Measurements from ENCODE around the gene PIP4K2A.
"Not testable (repeated sequence)": the region's sequence is repeated elsewhere in the genome, so short reads cannot be mapped to it uniquely, and the experiment has no call there.

PIP4K2A gene

DNA sequence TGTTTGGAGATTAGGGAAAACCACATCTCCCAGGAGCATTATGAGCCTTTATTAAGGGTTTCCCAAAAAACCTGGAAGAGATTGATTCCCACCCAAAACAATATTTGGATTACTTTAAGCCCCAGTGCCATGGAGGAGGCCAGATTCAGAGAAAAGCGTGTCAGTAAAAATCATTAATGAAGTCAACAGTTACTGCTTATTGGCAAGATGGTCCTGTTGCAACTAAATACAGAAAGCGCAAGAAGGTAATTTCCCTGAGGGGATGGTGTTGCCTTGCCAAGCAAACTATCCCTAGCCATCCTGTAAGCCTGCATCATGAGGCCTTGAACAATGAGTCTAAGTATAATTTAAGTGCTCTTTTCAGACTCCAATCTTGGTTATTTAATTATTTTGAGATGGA, 212.5 kb downstream of the PIP4K2A start:
- Histone ChIP-seq H3K79me2 (ENCODE audit: insufficient read depth, low read length) (no peaks in the 10 kb centered on the region), H3K9me3 (ENCODE audit: insufficient read depth, low read depth, low read length) (no peaks in the 10 kb centered on the region), H3K36me3 (ENCODE audit: insufficient read depth, low read length) (no peaks in the 10 kb centered on the region), H3K9ac (ENCODE audit: low read depth, low read length, poor library complexity, severe bottlenecking) (no peak overlapping the region), H4K20me1 (ENCODE audit: insufficient read depth, low read length, poor library complexity, severe bottlenecking) (no peaks in the 10 kb centered on the region), H3K9me2 (replicated peaks; ENCODE audit: low read depth, low read length) (no peaks in the 10 kb centered on the region), H2AFZ (ENCODE audit: low read length) (no peak overlapping the region), H3K4me2 (ENCODE audit: low read depth, low read length, poor library complexity, severe bottlenecking) (peak overlapping the region; percentile 5), H3K4me3 (ENCODE audit: low read length, poor library complexity, severe bottlenecking) (no peak overlapping the region), H3K27me3 (ENCODE audit: insufficient read depth, low read length, poor library complexity, severe bottlenecking) (no peaks in the 10 kb centered on the region), H3K4me1 (ENCODE audit: insufficient read depth, low read length, poor library complexity, severe bottlenecking) (peaks cover 30% of the 10 kb centered on the region), H3F3A (ENCODE audit: low read depth) (peaks cover 2% of the 10 kb centered on the region; the same call in 1 of the 2 replicates)
- TF ChIP-seq, protein P1, sequence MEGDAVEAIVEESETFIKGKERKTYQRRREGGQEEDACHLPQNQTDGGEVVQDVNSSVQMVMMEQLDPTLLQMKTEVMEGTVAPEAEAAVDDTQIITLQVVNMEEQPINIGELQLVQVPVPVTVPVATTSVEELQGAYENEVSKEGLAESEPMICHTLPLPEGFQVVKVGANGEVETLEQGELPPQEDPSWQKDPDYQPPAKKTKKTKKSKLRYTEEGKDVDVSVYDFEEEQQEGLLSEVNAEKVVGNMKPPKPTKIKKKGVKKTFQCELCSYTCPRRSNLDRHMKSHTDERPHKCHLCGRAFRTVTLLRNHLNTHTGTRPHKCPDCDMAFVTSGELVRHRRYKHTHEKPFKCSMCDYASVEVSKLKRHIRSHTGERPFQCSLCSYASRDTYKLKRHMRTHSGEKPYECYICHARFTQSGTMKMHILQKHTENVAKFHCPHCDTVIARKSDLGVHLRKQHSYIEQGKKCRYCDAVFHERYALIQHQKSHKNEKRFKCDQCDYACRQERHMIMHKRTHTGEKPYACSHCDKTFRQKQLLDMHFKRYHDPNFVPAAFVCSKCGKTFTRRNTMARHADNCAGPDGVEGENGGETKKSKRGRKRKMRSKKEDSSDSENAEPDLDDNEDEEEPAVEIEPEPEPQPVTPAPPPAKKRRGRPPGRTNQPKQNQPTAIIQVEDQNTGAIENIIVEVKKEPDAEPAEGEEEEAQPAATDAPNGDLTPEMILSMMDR (conservative IDR thresholded peaks at IDR 0.05; ENCODE audit: low read length) = no peak
- TF ChIP-seq EZH2phosphoT487 (IDR thresholded peaks at IDR 0.05; ENCODE audit: borderline replicate concordance) = no peak

GRCh38 chr10:22501413-22501812, 213.0 kb downstream of the PIP4K2A start:
- H3K9ac ChIP-seq (ENCODE audit: low read depth, low read length, poor library complexity, severe bottlenecking) = no peak overlapping the region
- peak overlapping the region; percentile 5 for H3K4me2 ChIP-seq (ENCODE audit: low read depth, low read length, poor library complexity, severe bottlenecking)
- no peak for TF ChIP-seq EZH2phosphoT487 (IDR thresholded peaks at IDR 0.05; ENCODE audit: borderline replicate concordance)
- no peaks in the 10 kb centered on the region for H3K9me2 ChIP-seq (replicated peaks; ENCODE audit: low read depth, low read length)
- H3K4me1 ChIP-seq (ENCODE audit: insufficient read depth, low read length, poor library complexity, severe bottlenecking) = peaks cover 26% of the 10 kb centered on the region
- H3F3A ChIP-seq (ENCODE audit: low read depth) = peaks cover 2% of the 10 kb centered on the region; the same call in 1 of the 2 replicates
- no peak overlapping the region for H2AFZ ChIP-seq (ENCODE audit: low read length)
- H3K9me3 ChIP-seq (ENCODE audit: insufficient read depth, low read depth, low read length) = no peaks in the 10 kb centered on the region
- no peaks in the 10 kb centered on the region for H3K79me2 ChIP-seq (ENCODE audit: insufficient read depth, low read length)
- H4K20me1 ChIP-seq (ENCODE audit: insufficient read depth, low read length, poor library complexity, severe bottlenecking) = no peaks in the 10 kb centered on the region
- no peaks in the 10 kb centered on the region for H3K36me3 ChIP-seq (ENCODE audit: insufficient read depth, low read length)
- H3K27me3 ChIP-seq (ENCODE audit: insufficient read depth, low read length, poor library complexity, severe bottlenecking) = no peaks in the 10 kb centered on the region
- no peak overlapping the region for H3K4me3 ChIP-seq (ENCODE audit: low read length, poor library complexity, severe bottlenecking)

- TF ChIP-seq EZH2phosphoT487 (IDR thresholded peaks at IDR 0.05; ENCODE audit: borderline replicate concordance) = no peak
- TF ChIP-seq, protein P1 (conservative IDR thresholded peaks at IDR 0.05; ENCODE audit: low read length) = no peak
- no peaks in the 10 kb centered on the region for H3K9me3 ChIP-seq (ENCODE audit: insufficient read depth, low read depth, low read length)
- H3K27me3 ChIP-seq (ENCODE audit: insufficient read depth, low read length, poor library complexity, severe bottlenecking) = no peaks in the 10 kb centered on the region
- H3K9me2 ChIP-seq (replicated peaks; ENCODE audit: low read depth, low read length) = no peaks in the 10 kb centered on the region
- peaks cover 21% of the 10 kb centered on the region for H3K4me1 ChIP-seq (ENCODE audit: insufficient read depth, low read length, poor library complexity, severe bottlenecking)
- no peak overlapping the region for H2AFZ ChIP-seq (ENCODE audit: low read length)
- peak overlapping the region; percentile 5 for H3K4me2 ChIP-seq (ENCODE audit: low read depth, low read length, poor library complexity, severe bottlenecking)
- no peaks in the 10 kb centered on the region for H3F3A ChIP-seq (ENCODE audit: low read depth)
- H3K36me3 ChIP-seq (ENCODE audit: insufficient read depth, low read length) = no peaks in the 10 kb centered on the region
- no peak overlapping the region for H3K4me3 ChIP-seq (ENCODE audit: low read length, poor library complexity, severe bottlenecking)
- no peaks in the 10 kb centered on the region for H4K20me1 ChIP-seq (ENCODE audit: insufficient read depth, low read length, poor library complexity, severe bottlenecking)
- no peak overlapping the region for H3K9ac ChIP-seq (ENCODE audit: low read depth, low read length, poor library complexity, severe bottlenecking)
- no peaks in the 10 kb centered on the region for H3K79me2 ChIP-seq (ENCODE audit: insufficient read depth, low read length)
Observed at GRCh38 chr10:22500656-22501340, 213.6 kb downstream of the PIP4K2A start.

DNA sequence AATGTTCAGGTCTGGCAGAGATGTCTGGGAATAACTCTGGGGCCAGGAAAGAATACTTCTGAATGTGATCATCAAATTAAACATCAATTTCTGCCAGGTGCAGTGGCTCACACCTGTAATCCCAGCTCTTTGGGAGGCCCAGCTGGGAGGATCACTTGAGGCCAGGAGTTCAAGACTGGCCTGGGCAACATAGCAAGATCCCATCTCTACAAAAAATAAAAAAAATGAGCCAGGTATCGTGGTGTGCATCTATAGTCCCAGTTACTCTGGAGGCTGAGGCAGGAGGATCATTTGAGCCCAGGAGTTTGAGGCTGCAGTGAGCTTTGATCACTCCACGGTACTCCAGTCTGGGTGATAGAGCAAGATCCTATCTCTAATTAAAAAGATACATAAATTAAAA, 214.4 kb downstream of the PIP4K2A start:
- not testable (repeated sequence) for H4K20me1 ChIP-seq (ENCODE audit: insufficient read depth, low read length, poor library complexity, severe bottlenecking); H3K36me3 ChIP-seq (ENCODE audit: insufficient read depth, low read length); H3K9me3 ChIP-seq (ENCODE audit: insufficient read depth, low read depth, low read length); H3K9ac ChIP-seq (ENCODE audit: low read depth, low read length, poor library complexity, severe bottlenecking); H3F3A ChIP-seq (ENCODE audit: low read depth); H3K9me2 ChIP-seq (replicated peaks; ENCODE audit: low read depth, low read length); H3K79me2 ChIP-seq (ENCODE audit: insufficient read depth, low read length); H3K4me3 ChIP-seq (ENCODE audit: low read length, poor library complexity, severe bottlenecking); H3K4me2 ChIP-seq (ENCODE audit: low read depth, low read length, poor library complexity, severe bottlenecking); H2AFZ ChIP-seq (ENCODE audit: low read length); H3K27me3 ChIP-seq (ENCODE audit: insufficient read depth, low read length, poor library complexity, severe bottlenecking)
- peaks cover 18% of the 10 kb centered on the region for H3K4me1 ChIP-seq (ENCODE audit: insufficient read depth, low read length, poor library complexity, severe bottlenecking)

All from Loucy (cell line).